ENCODE measurements around the gene NAT16. TPM values are rescaled to one million over a fixed set of nuclear protein-coding genes. Genes with fewer than 3 reads are reported as not detected.
A peak's percentile ranks its signal among the peaks of the same experiment; 100 is the strongest.

Gene NAT16
- total and polyA plus RNA-seq, 10 of the 15 experiments (the other 5 are each of a cell fraction or from before 2014, with no cell fraction given) = not detected

DNA sequence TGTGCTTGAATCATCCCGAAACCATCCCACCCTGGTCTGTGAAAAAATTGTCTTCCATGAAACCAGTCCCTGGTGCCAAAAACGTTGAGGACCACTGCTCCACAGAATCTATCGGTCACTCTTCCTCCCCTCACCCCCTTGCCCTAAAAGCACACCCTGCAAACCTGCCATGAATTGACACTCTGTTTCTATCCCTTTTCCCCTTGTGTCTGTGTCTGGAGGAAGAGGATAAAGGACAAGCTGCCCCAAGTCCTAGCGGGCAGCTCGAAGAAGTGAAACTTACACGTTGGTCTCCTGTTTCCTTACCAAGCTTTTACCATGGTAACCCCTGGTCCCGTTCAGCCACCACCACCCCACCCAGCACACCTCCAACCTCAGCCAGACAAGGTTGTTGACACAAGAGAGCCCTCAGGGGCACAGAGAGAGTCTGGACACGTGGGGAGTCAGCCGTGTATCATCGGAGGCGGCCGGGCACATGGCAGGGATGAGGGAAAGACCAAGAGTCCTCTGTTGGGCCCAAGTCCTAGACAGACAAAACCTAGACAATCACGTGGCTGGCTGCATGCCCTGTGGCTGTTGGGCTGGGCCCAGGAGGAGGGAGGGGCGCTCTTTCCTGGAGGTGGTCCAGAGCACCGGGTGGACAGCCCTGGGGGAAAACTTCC, 54.0 kb downstream of the NAT16 start (continued):
- TF ChIP-seq CEBPZ (IDR thresholded peaks at IDR 0.05; ENCODE audit: low read depth, low read length) = no peak
- TF ChIP-seq SKIL (IDR thresholded peaks at IDR 0.05; ENCODE audit: low read depth, poor library complexity, severe bottlenecking) = peak; percentile 27
- TF ChIP-seq, protein P1, sequence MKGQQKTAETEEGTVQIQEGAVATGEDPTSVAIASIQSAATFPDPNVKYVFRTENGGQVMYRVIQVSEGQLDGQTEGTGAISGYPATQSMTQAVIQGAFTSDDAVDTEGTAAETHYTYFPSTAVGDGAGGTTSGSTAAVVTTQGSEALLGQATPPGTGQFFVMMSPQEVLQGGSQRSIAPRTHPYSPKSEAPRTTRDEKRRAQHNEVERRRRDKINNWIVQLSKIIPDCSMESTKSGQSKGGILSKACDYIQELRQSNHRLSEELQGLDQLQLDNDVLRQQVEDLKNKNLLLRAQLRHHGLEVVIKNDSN (IDR thresholded peaks at IDR 0.05; ENCODE audit: borderline replicate concordance, extremely low read length, insufficient read depth, low read depth, low read length) = peak; percentile 28
- TF ChIP-seq SMC3 (IDR thresholded peaks at IDR 0.05; ENCODE audit: borderline replicate concordance, low read length) = no peak
- peak; percentile 81; the same call in 1 of the 2 replicates for TF ChIP-seq MAX (IDR thresholded peaks at IDR 0.05; ENCODE audit: low read depth, low read length)
- TF ChIP-seq SIN3A (IDR thresholded peaks at IDR 0.05; ENCODE audit: low read depth, low read length) = peak; percentile 39; the same call in 1 of the 2 replicates
- TF ChIP-seq IKZF1 (conservative IDR thresholded peaks at IDR 0.05) = peak; percentile 84
- TF ChIP-seq GATAD2B (conservative IDR thresholded peaks at IDR 0.05; ENCODE audit: low read depth) = peak; percentile 38

Measured in GM12878 (cell line).